Endodermal cell (in vitro differentiated cells): ENCODE data around the gene EPSTI1. TPM values are rescaled to one million over a fixed set of nuclear protein-coding genes. Genes with fewer than 3 reads are reported as not detected.
"Not testable (repeated sequence)": the region's sequence is repeated elsewhere in the genome, so short reads cannot be mapped to it uniquely, and the experiment has no call there.

Source experiments
- DNase-seq: peaks from one replicate; pipeline ENCODE4 v3.0.0-alpha.2; 2017
- H3K27ac ChIP-seq: 2 replicates; pipeline ENCODE4 v1.5.1; 2013; ENCODE audit warnings: mild to moderate bottlenecking, low read depth, low read length, moderate library complexity
- H3K27me3 ChIP-seq: 2 replicates; pipeline ENCODE4 v1.6.1; 2013; ENCODE audit warnings: mild to moderate bottlenecking, low read length, moderate library complexity; ENCODE audit not compliant: insufficient read depth, control insufficient read depth, poor library complexity, severe bottlenecking
- H3K36me3 ChIP-seq: 2 replicates; pipeline ENCODE4 v1.7.0; 2013; ENCODE audit warnings: mild to moderate bottlenecking, low read length, moderate library complexity; ENCODE audit not compliant: control insufficient read depth, insufficient read depth
- H3K4me1 ChIP-seq: one replicate; pipeline ENCODE4 v1.7.0; 2013; ENCODE audit warnings: low read length; ENCODE audit not compliant: control insufficient read depth, insufficient read depth
- H3K4me3 ChIP-seq: 2 replicates; pipeline ENCODE4 v1.5.1; 2013; ENCODE audit warnings: mild to moderate bottlenecking, low read length, moderate library complexity
- H3K9ac ChIP-seq: 2 replicates; pipeline ENCODE4 v1.6.1; 2013; ENCODE audit warnings: mild to moderate bottlenecking, low read length, moderate library complexity; ENCODE audit not compliant: poor library complexity, severe bottlenecking; ENCODE audit errors: extremely low read depth
- H3K9me3 ChIP-seq: 2 replicates; pipeline ENCODE4 v1.6.1; 2013; ENCODE audit warnings: mild to moderate bottlenecking, low read length, moderate library complexity; ENCODE audit not compliant: control insufficient read depth
- H3K27ac Mint-ChIP-seq: 2 replicates; pipeline ENCODE4 v1.8.0; 2020; ENCODE audit warnings: mixed read lengths
- H3K27me3 Mint-ChIP-seq: 2 replicates; pipeline ENCODE4 v1.8.0; 2021; ENCODE audit warnings: mild to moderate bottlenecking, mixed read lengths; ENCODE audit not compliant: insufficient read depth
- H3K36me3 Mint-ChIP-seq: 2 replicates; pipeline ENCODE4 v1.8.0; 2020; ENCODE audit warnings: low read depth, mixed read lengths
- H3K4me1 Mint-ChIP-seq: 2 replicates; pipeline ENCODE4 v1.8.0; 2020; ENCODE audit warnings: mixed read lengths
- H3K4me3 Mint-ChIP-seq: 2 replicates; pipeline ENCODE4 v1.8.0; 2020; ENCODE audit warnings: mild to moderate bottlenecking, moderate library complexity, mixed read lengths
- H3K9me3 Mint-ChIP-seq: 2 replicates; pipeline ENCODE4 v1.8.0; 2020; ENCODE audit warnings: mild to moderate bottlenecking, mixed read lengths
- CTCF ChIP-seq: fragments of 200-600 bp; sonication (generic); conservative IDR thresholded peaks from 2 replicates; pipeline ENCODE4 v1.5.0; 2021; ENCODE audit warnings: antibody characterized with exemption, mild to moderate bottlenecking
- WGBS, 2 experiments: methylation state at CpG; one replicate each; pipeline versions ENCODE4 v1.1.5 to v1.1.7; 2013; ENCODE audit warnings: missing lambda C conversion rate in 2 of 2, mixed read lengths in 1 of 2; ENCODE audit not compliant: insufficient coverage in 1 of 2, insufficient read length in 1 of 2; 5-methylcytosine and 5-hydroxymethylcytosine counted together
- total RNA-seq, 2 donors: library from RNA; stranded (reverse); fragmentation: NEBNext Ultra II Directional in 1 of 2; extraction: Animal tissue kit (Norgen Biotek cat#: 25700) in 1 of 2; gene quantifications; 2 replicates in 1 of 2; 3 replicates in 1 of 2; pipeline ENCODE4 v1.2.1, GENCODE V29; 2021

EPSTI1 gene
- total RNA-seq, 2 donors from 2014 or later, result 33.8 to 101 TPM

GRCh38 chr13:42994878-42995277, 2.8 kb upstream of the EPSTI1 start:
- DNase-seq, result no peak
- H3K4me3 ChIP-seq, result no peak overlapping the region
- TF ChIP-seq CTCF, result no peak
- Mint-ChIP-seq H3K36me3 (no peaks in the 10 kb centered on the region), H3K27ac (no peak overlapping the region), H3K4me1 (peaks cover 54% of the 10 kb centered on the region), H3K27me3 (peaks cover 14% of the 10 kb centered on the region), H3K4me3 (no peak overlapping the region), H3K9me3 (no peaks in the 10 kb centered on the region)
- H3K27ac ChIP-seq, result no peak overlapping the region
- H3K27me3 ChIP-seq, result no peaks in the 10 kb centered on the region
- peaks cover 17% of the 10 kb centered on the region for H3K4me1 ChIP-seq
- no peaks in the 10 kb centered on the region for H3K36me3 ChIP-seq
- no peaks in the 10 kb centered on the region for H3K9me3 ChIP-seq
- WGBS, 2 experiments, result 100% methylated on average over 1 of the region's 1 CpG; no CpG with 5 or more reads in 1 of the 2 experiments
- H3K9ac ChIP-seq, result no peak overlapping the region

GRCh38 chr13:42992764-42993122, 702 bp upstream of the EPSTI1 start:
- TF ChIP-seq CTCF, result no peak
- DNase-seq, result no peak
- Histone ChIP-seq H3K4me3 (peak overlapping the region; percentile 92), H3K27ac (no peak overlapping the region), H3K36me3 (peaks cover 3% of the 10 kb centered on the region), H3K4me1 (peaks cover 19% of the 10 kb centered on the region), H3K9me3 (no peaks in the 10 kb centered on the region), H3K9ac (peak overlapping the region; percentile 11), H3K27me3 (no peaks in the 10 kb centered on the region)
- Mint-ChIP-seq H3K27ac (peak overlapping the region; percentile 92), H3K4me3 (peak overlapping the region; percentile 68), H3K4me1 (peaks cover 54% of the 10 kb centered on the region), H3K9me3 (no peaks in the 10 kb centered on the region), H3K27me3 (peaks cover 14% of the 10 kb centered on the region), H3K36me3 (no peaks in the 10 kb centered on the region)
- WGBS, 2 experiments, result 77 to 95% methylated on average over 4 of the region's 4 CpGs

DNA sequence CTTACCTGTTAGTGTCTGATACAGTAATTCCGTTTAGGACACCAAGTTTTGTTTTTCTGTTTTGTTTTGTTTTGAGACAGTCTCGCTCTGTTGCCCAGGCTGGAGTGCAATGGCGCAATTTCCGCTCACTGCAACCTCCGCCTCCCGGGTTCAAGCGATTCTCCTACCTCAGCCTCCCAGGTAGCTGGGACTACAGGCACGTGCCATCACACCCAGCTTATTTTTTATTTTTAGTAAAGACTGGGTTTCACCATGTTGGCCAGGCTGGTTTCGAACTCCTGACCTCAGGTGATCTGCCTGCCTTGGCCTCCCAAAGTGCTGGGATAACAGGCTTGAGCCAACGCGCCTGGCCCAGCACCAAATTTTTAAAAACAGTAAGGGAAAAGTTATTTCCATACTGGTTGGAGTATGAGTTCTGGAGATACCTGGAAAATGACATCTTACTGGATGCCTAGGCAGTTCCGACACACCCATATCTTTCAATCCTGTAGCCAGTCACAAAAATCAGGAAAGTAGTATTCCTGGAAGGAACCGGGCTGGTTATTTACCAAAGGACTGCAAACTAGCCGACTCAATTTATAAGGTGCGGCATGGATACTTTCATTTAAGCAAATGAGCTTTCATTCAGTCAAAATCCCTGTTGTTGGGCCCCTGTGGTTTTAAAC, 676 bp downstream of the EPSTI1 start:
- H3K4me1 Mint-ChIP-seq, result peaks cover 46% of the 10 kb centered on the region
- H3K27me3 ChIP-seq, H3K4me1 ChIP-seq, H3K27ac ChIP-seq, H3K9me3 ChIP-seq, H3K36me3 Mint-ChIP-seq, H3K9me3 Mint-ChIP-seq, DNase-seq: not testable (repeated sequence)
- H3K36me3 ChIP-seq, result peaks cover 13% of the 10 kb centered on the region
- peak overlapping the region; percentile 94 for H3K9ac ChIP-seq
- H3K4me3 Mint-ChIP-seq, result peak overlapping the region; percentile 68
- H3K27ac Mint-ChIP-seq, result peak overlapping the region; percentile 92
- peaks cover 14% of the 10 kb centered on the region for H3K27me3 Mint-ChIP-seq
- H3K4me3 ChIP-seq, result peak overlapping the region; percentile 92
- WGBS, 2 experiments, result 79 to 84% methylated on average over 13 to 15 of the region's 15 CpGs
